Anterior cingulate cortex (tissue), 58 donors: ENCODE data around the gene RXFP2.

Source experiments
- DNase-seq, 58 donors: peaks; one replicate each; lab custom pipeline; 2025; lab: John Stamatoyannopoulos, UW

Gene RXFP2

GRCh38 chr13:31765138-31765785 lies 25.9 kb downstream of the RXFP2 start:
- DNase-seq = no peak

DNA sequence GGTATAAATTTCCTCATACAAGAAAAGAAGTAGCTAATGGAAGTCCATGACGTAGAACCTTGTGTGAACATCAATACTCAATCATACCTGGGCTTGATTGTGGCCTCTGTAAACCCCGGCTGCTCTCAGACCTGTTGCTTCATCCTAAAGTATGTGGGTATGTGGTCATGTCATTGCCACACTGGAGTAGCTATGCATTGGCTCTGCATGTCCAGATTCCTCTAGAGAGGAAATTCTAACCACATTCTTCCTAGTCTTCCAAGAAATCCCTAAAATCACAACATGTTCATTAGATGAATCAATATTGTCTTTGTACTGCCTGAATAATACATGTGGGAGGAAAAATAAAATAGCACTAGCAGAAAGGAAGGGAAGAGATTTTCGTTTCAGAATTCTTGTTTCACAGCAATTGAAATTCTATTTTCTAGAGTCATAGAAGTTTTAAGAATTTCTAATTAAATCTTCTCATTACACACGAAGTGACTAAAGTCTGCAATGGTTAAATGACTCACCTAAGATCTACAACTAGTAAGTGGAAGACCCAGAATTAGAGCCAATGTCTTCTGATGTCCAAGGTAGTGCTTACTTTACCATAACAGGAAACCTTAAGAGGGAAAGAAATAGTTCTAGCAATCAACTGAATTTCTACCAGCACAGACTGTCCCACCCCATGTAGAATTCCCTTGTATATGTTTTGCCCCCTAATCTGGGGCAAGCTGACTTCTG lies 28.0 kb downstream of the RXFP2 start:
- no peak for DNase-seq

DNA sequence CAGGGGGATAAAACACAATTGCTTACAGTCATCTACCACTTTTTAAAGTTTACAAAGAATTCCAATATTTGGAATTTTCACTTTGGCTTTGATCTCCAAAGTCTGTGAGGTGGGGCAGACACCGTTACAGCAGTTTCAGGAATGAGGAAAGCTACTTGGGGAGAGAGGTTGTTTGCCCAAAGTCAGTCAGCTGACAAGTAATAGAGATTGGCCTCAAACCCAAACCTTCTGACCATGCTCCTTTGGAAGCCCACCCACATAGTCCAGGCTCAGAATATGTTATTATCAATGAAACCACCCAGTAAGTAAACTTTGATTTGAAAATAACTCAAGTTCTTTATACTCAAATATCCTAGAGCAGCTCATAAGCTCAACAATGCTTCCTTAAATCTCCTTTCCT lies 29.0 kb downstream of the RXFP2 start:
- DNase-seq = no peak

- no peak for DNase-seq
Measured at GRCh38 chr13:31769575-31769974, 30.2 kb downstream of the RXFP2 start.

GRCh38 chr13:31772231-31772630 lies 32.9 kb downstream of the RXFP2 start:
- DNase-seq = no peak

GRCh38 chr13:31773538-31773937 lies 34.2 kb downstream of the RXFP2 start:
- no peak for DNase-seq

DNA sequence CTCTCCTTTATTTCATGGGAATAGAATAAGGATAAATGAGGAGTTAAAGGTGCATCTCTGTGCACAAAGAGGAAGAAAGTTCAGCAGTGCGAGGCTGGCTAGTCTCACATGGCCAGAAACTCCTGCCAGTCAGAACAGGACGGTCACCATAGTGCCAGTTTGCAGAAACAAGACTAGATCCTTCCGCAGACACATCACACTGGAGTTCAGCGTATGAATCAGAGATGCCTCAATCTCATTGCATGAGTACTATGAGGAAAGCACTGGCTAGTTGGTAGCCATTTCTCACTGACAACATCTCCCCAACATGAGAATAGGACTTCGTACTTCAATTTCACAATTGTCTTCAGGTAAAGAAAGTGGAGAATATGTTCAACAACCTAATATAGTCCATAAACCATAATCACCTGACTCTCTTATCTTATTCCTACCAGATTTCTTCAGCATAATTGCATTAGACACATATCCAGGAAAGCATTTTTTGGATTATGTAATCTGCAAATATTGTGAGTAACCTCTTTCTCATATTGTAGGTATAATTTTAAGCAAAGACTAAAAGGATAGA lies 34.9 kb downstream of the RXFP2 start:
- no peak for DNase-seq

DNA sequence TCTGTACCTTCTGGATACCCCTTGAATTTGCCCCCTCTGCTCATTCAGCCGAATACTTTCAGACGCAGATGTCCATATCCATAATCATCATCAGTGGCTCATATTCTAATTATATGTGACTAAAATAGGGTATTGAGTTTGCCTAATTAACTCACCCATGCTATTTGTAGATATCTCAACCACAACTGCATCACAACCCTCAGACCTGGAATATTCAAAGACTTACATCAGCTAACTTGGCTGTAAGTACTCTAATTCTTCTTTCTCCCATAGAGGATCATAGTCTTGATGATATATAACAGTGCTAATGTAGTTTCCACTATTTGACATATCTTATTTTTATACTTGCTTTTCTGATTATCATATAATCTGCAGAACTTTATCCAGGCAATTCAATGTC lies 35.8 kb downstream of the RXFP2 start:
- DNase-seq = no peak

- peak in 8 of 58 donors; percentile 1 to 27 (median 6) for DNase-seq
Measured at GRCh38 chr13:31775686-31776085, 36.4 kb downstream of the RXFP2 start.

DNA sequence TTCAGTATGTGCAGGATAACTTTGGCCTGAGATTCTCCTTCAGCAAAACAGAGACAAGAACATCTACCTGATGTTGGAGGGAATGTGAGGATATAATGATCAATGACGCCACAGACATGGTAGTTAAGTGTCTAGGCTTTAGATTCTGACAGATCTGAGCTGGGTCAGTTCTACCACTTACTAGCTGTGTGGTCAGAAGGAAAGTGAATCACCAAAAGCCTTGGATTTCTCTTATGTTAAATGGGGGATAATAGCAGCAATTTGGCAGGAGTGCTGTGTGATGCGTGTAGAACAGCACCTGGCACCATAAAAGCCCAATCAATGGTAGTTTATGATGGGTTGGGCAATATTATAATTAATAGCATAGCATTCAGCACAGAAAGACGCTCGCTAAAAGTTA lies 41.7 kb downstream of the RXFP2 start:
- DNase-seq = no peak

DNA sequence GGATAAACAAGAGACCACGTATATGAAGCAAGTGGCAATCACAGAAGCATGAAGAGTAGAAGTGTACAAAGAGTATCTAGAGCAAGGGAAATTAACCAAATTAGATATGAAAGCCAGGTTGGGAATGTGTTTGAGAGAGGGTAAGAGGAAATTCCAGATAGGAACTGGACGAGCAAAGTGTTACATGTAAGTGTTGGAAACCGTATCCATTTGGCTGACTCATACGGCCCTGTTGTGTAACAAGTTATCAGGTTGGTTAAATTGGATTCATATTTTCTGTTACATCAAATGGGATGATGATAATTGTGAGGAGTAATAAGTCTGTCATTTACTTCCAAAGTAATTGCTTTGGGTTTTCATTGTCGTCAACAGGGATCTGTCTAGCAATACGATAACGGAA lies 46.7 kb downstream of the RXFP2 start:
- DNase-seq = no peak

DNA sequence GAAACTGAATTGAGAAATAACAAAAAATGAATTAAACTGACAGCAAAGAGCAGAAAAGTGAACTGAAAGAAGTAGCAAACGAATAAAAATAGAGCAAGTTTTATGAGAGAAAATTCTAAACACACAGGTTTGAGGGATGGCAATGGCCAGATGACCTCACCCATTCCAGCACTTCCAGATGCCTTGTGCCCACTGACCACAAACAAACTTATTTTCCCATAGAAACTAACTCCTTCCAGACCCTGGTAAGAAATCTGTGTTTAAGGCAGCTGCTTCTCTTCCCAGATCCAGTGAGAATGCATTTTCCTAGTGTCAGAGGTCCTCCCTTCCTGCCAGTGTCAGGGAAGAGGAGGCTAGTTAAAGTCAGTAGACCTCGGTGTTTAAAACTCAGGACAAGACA lies 51.7 kb downstream of the RXFP2 start:
- no peak for DNase-seq

DNA sequence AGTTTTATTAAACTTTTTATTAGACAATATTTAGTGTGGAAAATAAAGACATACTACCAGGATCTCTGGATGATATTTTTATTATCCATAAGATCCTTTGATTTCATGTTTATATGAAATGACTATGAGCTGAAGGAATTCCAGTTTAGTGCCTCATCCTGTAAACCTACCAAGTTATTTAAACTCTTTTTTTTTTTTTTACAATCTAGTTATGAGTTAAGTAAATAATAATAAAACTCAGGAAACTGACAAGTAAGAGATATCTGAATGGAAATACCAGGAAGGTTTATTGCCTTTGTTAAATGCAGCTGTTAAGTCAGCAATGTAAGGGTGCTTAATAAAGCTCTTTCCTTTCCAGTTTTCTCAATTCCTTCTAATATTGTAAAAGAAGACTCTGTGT lies 53.9 kb downstream of the RXFP2 start:
- no peak for DNase-seq

DNA sequence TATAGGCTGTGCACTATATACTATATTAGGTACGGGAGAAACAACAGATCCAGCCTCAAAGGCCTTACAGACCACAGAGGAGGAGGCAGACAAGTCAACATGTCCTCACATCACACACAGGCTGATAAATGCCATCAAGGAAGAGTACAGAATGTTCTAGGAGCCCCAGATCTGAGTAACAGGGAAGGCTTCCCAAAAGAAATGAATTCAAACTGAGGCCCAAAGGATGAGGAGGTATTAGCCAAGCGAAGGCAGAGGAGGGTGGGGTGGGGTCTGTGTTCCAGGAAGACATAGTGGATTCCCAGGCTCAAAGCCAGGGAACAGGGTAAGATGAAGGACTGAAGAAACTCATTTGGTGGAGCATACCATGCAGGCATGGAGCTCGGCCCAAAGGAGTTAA lies 55.1 kb downstream of the RXFP2 start:
- DNase-seq = no peak

DNA sequence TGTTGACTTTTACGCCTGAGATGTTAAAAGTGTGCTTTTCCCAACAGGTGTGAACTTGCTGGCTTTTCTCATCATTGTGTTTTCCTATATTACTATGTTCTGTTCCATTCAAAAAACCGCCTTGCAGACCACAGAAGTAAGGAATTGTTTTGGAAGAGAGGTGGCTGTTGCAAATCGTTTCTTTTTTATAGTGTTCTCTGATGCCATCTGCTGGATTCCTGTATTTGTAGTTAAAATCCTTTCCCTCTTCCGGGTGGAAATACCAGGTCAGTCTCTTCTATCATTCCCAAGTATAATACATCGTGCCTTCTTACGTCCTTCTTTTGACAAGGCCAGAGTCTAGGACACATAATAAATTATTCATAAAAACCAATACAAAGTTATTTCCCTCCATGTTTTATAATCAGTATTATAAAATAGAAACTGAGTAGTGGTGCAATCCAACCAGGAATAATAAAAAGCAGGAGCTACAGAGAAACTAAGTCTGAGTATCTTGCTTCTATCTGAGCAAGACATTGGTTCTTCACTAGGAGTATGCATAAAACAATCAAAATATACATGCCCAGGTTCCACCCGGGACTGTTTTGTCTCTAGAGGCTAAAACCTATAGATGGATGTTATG lies 57.9 kb downstream of the RXFP2 start:
- peak in 2 of 58 donors; percentile 9 to 13 for DNase-seq

- no peak for DNase-seq
Measured at GRCh38 chr13:31798189-31798588, 58.9 kb downstream of the RXFP2 start.

DNA sequence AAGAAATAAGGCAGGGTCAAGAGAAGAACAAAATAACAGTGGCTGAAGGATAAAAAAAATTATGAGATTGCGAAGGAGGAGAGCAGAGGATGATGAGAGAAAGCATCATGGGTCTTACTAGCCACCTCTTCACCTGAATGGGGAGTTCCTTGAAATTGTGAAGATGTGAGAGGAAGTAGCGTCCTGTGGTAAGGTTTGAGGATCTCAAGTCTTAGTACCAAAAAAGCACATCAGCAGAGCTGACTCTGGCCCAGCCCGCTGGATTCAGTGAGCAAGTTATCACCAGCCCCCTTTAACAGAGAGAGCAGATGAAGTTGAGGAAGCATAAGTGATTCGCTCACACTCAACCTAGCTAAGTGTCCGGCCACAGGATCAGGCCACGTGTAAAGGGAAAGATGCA lies 61.8 kb downstream of the RXFP2 start:
- no peak for DNase-seq

- DNase-seq = no peak
Measured at GRCh38 chr13:31803311-31803710, 64.0 kb downstream of the RXFP2 start.

GRCh38 chr13:31805841-31806240 lies 66.5 kb downstream of the RXFP2 start:
- no peak for DNase-seq

DNA sequence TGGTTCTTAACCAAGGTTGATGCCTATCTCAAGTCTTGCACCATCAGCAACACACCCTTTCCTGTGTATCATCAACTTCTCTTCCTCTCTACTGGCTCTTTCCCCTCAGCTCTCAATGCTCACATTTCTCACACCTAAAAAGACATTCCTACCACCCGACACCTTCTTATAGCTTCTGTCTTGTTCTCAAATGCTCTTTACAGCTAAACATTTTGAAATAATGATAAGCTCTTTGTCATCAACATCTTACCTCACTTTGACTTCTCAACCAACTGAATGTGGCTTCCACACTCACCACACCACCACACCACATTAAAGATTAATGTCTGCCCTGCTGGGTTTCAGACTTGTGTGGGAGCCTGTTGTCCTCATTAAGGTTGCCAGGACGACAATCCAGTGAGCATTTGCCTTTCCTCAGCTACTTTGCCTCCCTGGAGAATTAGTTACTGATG lies 67.8 kb downstream of the RXFP2 start:
- no peak for DNase-seq

DNA sequence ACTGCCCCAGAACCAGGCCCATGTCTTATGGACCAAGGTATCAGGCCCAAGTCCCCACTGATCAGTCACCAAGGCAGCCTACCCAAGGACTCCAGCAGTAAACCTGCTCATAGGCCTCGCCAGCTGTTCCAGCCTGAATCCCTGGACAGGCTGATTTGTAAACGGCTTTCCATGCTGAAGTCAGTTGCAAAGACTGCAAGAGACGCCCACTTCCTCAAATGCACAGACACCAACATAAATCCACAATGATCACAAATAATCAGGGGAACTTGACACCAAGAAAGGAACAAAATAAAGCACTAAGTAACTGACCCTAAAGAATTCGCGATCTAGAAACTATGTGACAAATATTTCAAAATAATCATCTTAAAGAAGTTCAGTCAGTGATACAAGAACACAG lies 75.2 kb downstream of the RXFP2 start:
- DNase-seq = no peak
